HepG2 (cell line): ENCODE data around the gene KLC4. TPM values are rescaled to one million over a fixed set of nuclear protein-coding genes. Genes with fewer than 3 reads are reported as not detected.
A peak's percentile ranks its signal among the peaks of the same experiment; 100 is the strongest.

Experiments
- CREB1 ChIP-seq, 2 experiments: fragments of 450-650 bp in 1 of 2; IDR thresholded peaks; 2 replicates each; pipeline ENCODE4 v1.6.1; 2016 to 2017; ENCODE audit warnings: control low read depth in 1 of 2, mild to moderate bottlenecking in 1 of 2, missing compliant biosample characterization in 1 of 2, missing genetic modification characterization in 1 of 2
- GABPA ChIP-seq, 2 experiments: IDR thresholded peaks; 2 replicates each; pipeline ENCODE4 v1.6.1; 2011 to 2016; ENCODE audit warnings: low read depth in 2 of 2, low read length in 1 of 2, missing biosample characterization in 1 of 2, missing genetic modification characterization in 1 of 2
- GLI4 ChIP-seq: sonication (generic); formaldehyde crosslinking; IDR thresholded peaks from 2 replicates; pipeline ENCODE4 v1.5.1; 2020; ENCODE audit warnings: missing genetic modification reagents, mild to moderate bottlenecking, moderate library complexity, borderline replicate concordance
- KLF11 ChIP-seq: IDR thresholded peaks from 2 replicates; pipeline ENCODE4 v1.6.1; 2016; ENCODE audit warnings: missing compliant biosample characterization
- NCOR1 ChIP-seq: fragments of 200-600 bp; sonication (generic); IDR thresholded peaks from 2 replicates; pipeline ENCODE4 v1.7.0; 2017; ENCODE audit warnings: antibody characterized with exemption, low read length, borderline replicate concordance
- PPARG ChIP-seq: conservative IDR thresholded peaks from 2 replicates; pipeline ENCODE4 v1.6.1; 2016; ENCODE audit warnings: missing biosample characterization, missing genetic modification reagents
- RBM39 ChIP-seq: fragments of 200-400 bp; formaldehyde crosslinking; IDR thresholded peaks from one replicate; pipeline ENCODE4 v1.6.1; 2018; ENCODE audit warnings: antibody characterized with exemption, mild to moderate bottlenecking, low read depth, low read length; ENCODE audit not compliant: poor library complexity, severe bottlenecking
- THAP11 ChIP-seq: IDR thresholded peaks from 2 replicates; pipeline ENCODE4 v1.6.1; 2016; ENCODE audit warnings: missing biosample characterization, missing genetic modification reagents
- ZBTB38 ChIP-seq: sonication (generic); formaldehyde crosslinking; IDR thresholded peaks from 2 replicates; pipeline ENCODE4 v1.5.1; 2020; ENCODE audit warnings: mild to moderate bottlenecking, missing genetic modification reagents
- ZNF224 ChIP-seq: sonication (generic); formaldehyde crosslinking; IDR thresholded peaks from 2 replicates; pipeline ENCODE4 v1.5.0; 2020; ENCODE audit warnings: mild to moderate bottlenecking, missing genetic modification reagents
- ZNF512 ChIP-seq: sonication (generic); formaldehyde crosslinking; IDR thresholded peaks from 2 replicates; pipeline ENCODE4 v1.4.0; 2020; ENCODE audit warnings: mild to moderate bottlenecking, missing genetic modification reagents
- ZNF558 ChIP-seq: sonication (generic); formaldehyde crosslinking; IDR thresholded peaks from 2 replicates; pipeline ENCODE4 v1.9.0; 2022; ENCODE audit warnings: mild to moderate bottlenecking, missing genetic modification reagents, borderline replicate concordance
- ZSCAN12 ChIP-seq: sonication (generic); formaldehyde crosslinking; IDR thresholded peaks from 2 replicates; pipeline ENCODE4 v1.9.0; 2021; ENCODE audit warnings: mild to moderate bottlenecking, missing genetic modification reagents
- polyA plus RNA-seq, 8 experiments: library from polyadenylated mRNA; depleted of rRNA in 3 of 8; stranded (reverse) in 7 of 8; unstranded in 1 of 8; fragments of >200 nt; fragmentation: Illumina TruSeq in 4 of 8; extraction: Trizol in 4 of 8; gene quantifications; 2 replicates each; pipeline versions ENCODE4 v1.2.1 to v1.2.3, GENCODE V29; 2011 to 2016; ENCODE audit warnings: low read depth in 4 of 8, missing spikeins in 1 of 8, mixed read lengths in 1 of 8; ENCODE audit not compliant: insufficient read depth in 1 of 8
- total RNA-seq, 5 experiments: library from RNA; depleted of rRNA; stranded (reverse); fragments of >200 nt; fragmentation: Illumina TruSeq; extraction: Trizol; gene quantifications; 2 replicates each; pipeline ENCODE4 v1.2.3, GENCODE V29; 2016; ENCODE audit warnings: low read depth in 1 of 5
- TF ChIP-seq, protein P1 (sequence below): sonication (generic); formaldehyde crosslinking; conservative IDR thresholded peaks from 2 replicates; pipeline ENCODE4 v1.4.0; 2020; ENCODE audit warnings: missing genetic modification reagents
- TF ChIP-seq, protein P2 (sequence below): sonication (generic); formaldehyde crosslinking; IDR thresholded peaks from 2 replicates; pipeline ENCODE4 v1.4.0; 2020; ENCODE audit warnings: missing genetic modification reagents, borderline replicate concordance
- TF ChIP-seq, protein P3 (sequence below): sonication (generic); formaldehyde crosslinking; IDR thresholded peaks from 2 replicates; pipeline ENCODE4 v1.4.0; 2020; ENCODE audit warnings: missing genetic modification reagents

Gene KLC4
- total and polyA plus RNA-seq, 2 of the 13 experiments (the other 11 are each of a cell fraction or from before 2014, with no cell fraction given): 45.4 to 70.4 TPM

DNA sequence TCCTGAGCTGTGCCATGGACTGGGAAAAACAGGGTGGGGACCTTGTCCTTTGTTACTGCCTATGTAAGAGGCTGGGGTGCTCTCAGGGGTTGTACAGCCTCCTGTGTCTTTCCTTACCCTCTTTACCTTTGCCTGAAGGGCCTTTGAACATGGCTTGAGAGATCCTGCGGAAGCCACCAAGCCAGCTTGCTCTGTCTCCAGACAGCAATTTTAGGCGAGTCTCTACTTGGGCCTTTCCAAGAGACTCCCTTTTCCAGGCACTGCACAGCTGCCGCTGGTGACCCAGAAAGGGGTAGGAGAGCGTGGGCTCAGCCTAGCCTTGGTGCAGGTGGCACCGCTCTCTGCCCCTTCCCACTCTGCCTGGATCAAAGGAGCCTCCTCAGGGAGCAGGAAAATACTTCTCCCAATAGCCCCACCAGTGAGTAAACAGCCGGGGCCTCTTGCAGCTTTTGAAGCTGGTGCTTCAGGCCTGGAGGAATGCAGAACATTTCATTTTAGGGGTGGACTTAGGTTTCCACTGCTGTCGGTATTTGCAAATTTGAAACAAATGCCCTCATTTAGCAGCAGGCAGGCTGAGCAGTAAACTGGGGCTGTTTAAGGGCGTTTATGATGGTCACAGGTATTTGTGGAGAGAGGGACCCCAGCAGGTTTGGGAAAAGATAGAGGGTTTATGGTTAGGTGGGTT is 30.6 kb downstream of the KLC4 start (continued):
- TF ChIP-seq, protein P1, sequence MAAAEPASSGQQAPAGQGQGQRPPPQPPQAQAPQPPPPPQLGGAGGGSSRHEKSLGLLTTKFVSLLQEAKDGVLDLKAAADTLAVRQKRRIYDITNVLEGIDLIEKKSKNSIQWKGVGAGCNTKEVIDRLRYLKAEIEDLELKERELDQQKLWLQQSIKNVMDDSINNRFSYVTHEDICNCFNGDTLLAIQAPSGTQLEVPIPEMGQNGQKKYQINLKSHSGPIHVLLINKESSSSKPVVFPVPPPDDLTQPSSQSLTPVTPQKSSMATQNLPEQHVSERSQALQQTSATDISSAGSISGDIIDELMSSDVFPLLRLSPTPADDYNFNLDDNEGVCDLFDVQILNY: no peak
- TF ChIP-seq ZNF224 (CRISPR knock-in tag) (peak; percentile 64; the same call in 1 of the 2 replicates), ZNF512 (no peak), NCOR1 (peak; percentile 34; the same call in 1 of the 2 replicates), PPARG (CRISPR knock-in tag) (peak; percentile 65; the same call in 1 of the 2 replicates), GABPA (IDR thresholded peaks at IDR 0.05; ENCODE audit: low read depth, low read length) (no peak), GABPA (CRISPR knock-in tag; IDR thresholded peaks at IDR 0.05; ENCODE audit: low read depth) (no peak), CREB1 (IDR thresholded peaks at IDR 0.05) (no peak), CREB1 (CRISPR knock-in tag; IDR thresholded peaks at IDR 0.05) (0 out of 2 replicates have a peak, but pooled peaks have one; percentile 54), ZBTB38 (CRISPR knock-in tag) (peak; percentile 67; the same call in 1 of the 2 replicates), GLI4 (CRISPR knock-in tag) (peak; percentile 8; the same call in 1 of the 2 replicates), KLF11 (CRISPR knock-in tag) (no peak), ZNF558 (CRISPR knock-in tag) (no peak; the same call in 1 of the 2 replicates), RBM39 (peak; percentile 68), THAP11 (CRISPR knock-in tag) (peak; percentile 63), ZSCAN12 (no peak; the same call in 1 of the 2 replicates)
- TF ChIP-seq, protein P2, sequence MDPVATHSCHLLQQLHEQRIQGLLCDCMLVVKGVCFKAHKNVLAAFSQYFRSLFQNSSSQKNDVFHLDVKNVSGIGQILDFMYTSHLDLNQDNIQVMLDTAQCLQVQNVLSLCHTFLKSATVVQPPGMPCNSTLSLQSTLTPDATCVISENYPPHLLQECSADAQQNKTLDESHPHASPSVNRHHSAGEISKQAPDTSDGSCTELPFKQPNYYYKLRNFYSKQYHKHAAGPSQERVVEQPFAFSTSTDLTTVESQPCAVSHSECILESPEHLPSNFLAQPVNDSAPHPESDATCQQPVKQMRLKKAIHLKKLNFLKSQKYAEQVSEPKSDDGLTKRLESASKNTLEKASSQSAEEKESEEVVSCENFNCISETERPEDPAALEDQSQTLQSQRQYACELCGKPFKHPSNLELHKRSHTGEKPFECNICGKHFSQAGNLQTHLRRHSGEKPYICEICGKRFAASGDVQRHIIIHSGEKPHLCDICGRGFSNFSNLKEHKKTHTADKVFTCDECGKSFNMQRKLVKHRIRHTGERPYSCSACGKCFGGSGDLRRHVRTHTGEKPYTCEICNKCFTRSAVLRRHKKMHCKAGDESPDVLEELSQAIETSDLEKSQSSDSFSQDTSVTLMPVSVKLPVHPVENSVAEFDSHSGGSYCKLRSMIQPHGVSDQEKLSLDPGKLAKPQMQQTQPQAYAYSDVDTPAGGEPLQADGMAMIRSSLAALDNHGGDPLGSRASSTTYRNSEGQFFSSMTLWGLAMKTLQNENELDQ: no peak
- TF ChIP-seq, protein P3, sequence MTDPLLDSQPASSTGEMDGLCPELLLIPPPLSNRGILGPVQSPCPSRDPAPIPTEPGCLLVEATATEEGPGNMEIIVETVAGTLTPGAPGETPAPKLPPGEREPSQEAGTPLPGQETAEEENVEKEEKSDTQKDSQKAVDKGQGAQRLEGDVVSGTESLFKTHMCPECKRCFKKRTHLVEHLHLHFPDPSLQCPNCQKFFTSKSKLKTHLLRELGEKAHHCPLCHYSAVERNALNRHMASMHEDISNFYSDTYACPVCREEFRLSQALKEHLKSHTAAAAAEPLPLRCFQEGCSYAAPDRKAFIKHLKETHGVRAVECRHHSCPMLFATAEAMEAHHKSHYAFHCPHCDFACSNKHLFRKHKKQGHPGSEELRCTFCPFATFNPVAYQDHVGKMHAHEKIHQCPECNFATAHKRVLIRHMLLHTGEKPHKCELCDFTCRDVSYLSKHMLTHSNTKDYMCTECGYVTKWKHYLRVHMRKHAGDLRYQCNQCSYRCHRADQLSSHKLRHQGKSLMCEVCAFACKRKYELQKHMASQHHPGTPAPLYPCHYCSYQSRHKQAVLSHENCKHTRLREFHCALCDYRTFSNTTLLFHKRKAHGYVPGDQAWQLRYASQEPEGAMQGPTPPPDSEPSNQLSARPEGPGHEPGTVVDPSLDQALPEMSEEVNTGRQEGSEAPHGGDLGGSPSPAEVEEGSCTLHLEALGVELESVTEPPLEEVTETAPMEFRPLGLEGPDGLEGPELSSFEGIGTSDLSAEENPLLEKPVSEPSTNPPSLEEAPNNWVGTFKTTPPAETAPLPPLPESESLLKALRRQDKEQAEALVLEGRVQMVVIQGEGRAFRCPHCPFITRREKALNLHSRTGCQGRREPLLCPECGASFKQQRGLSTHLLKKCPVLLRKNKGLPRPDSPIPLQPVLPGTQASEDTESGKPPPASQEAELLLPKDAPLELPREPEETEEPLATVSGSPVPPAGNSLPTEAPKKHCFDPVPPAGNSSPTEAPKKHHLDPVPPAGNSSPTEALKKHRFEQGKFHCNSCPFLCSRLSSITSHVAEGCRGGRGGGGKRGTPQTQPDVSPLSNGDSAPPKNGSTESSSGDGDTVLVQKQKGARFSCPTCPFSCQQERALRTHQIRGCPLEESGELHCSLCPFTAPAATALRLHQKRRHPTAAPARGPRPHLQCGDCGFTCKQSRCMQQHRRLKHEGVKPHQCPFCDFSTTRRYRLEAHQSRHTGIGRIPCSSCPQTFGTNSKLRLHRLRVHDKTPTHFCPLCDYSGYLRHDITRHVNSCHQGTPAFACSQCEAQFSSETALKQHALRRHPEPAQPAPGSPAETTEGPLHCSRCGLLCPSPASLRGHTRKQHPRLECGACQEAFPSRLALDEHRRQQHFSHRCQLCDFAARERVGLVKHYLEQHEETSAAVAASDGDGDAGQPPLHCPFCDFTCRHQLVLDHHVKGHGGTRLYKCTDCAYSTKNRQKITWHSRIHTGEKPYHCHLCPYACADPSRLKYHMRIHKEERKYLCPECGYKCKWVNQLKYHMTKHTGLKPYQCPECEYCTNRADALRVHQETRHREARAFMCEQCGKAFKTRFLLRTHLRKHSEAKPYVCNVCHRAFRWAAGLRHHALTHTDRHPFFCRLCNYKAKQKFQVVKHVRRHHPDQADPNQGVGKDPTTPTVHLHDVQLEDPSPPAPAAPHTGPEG (CRISPR knock-in tag): no peak
